DMS79 treated with DMSO at 0.1 percent for 48 hours (cell line): ENCODE measurements around the gene E2F1.
"Not testable (repeated sequence)": the region's sequence is repeated elsewhere in the genome, so short reads cannot be mapped to it uniquely, and the experiment has no call there.

Experiments
- DNase-seq: peaks from one replicate; lab custom pipeline; 2025; lab: John Stamatoyannopoulos, UW

The E2F1 gene

DNA sequence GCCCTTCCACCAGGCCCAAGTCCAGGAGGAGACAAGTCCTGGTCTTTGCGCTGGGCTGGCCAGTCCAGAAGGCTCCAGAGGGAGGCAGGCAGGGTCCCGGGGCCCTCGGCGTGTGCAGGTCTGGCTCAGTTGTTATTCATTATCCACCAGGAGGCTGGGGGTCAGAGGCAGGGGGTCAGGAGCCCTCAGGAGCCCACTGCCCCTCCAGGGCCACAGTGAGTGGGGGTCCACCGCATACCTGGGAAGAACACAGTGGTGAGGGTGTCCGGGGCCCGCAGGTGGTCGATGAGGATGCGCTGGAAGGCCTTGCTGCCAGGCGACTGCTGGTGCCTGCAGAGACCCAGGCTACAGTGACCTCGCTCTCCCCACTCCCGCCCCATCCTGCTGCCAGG lies 28.5 kb downstream of the E2F1 start:
- DNase-seq = no peak

DNA sequence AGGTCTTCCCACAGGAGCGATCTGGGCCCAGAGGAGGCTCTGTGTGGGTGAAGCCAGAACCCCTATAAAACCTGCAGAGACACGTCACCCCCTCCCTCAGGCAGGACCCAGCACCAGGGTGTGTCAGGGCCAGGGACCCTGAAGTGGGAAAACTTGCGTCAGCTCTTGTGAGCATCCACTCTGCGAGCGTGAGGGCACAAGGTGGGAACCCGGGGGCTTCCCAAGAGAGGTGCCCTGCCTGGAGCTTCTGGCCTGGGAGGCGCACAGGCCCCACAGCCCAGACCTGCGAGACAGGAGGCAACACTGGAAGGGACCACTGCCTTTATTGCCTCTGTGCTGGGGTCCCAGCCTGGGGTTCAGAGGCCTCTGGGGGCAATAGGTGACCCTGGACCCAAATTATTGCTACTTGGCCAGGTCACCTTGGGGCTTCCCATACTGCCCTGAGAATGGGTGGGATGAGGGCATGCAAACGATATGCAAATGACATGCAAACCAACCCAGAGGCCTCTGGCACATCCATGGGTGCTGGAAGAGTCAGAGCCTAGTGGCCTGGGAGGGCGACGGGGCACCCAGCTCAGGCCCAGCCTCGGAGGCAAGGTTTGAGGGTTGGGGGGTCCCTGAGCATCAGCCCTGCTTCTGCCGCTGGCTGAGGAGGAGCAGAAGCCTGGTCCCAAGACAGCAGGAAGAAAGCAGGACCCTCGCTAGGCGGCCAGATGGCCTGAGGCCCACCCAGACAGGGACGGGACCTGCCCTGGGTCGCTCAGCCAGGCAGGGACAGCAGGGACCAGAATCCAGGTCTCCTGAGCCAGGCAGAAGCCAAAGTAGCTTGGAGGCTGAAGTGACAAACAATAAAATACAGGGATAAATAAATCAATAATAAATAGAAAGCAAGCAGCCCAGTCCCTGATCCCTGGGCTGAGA lies 29.1 kb downstream of the E2F1 start:
- no peak for DNase-seq

DNA sequence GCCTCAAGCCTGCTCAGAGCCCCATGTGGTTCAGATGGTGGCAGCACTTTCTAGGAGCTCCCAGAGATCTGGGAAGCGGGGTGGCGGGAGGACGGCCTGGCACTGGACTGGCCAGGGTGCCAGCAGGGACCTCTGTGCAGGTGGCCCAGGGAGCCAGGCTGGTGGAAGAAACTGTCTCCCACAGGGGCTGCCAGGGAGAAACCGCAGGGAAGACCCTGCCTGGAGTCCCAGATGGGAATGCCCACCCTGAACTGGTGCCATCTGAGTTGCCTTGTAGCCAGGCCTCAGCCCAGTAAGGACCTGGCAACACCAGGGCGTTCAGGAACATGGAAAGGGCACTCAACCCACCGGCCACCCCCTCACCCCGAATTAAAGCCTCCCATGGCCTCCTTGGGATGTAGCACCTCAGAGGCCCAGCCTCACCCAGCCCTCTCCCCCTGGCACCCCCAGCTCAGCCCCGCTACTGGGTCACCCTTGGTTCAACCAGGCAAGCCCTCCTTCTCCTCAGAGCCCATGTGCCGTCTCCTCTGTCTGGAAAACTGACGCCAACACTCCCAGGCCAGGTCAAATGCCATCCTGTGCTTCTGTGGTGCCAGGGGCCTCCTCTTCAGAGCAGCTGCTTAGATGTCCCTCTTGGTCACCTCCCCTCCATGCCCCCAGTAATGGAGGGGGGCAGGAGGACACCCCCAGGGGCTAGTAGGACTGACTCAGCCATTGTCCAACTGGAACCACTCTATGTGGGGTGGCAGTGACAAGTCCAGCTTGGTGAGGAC lies 30.0 kb downstream of the E2F1 start:
- no peak for DNase-seq

DNA sequence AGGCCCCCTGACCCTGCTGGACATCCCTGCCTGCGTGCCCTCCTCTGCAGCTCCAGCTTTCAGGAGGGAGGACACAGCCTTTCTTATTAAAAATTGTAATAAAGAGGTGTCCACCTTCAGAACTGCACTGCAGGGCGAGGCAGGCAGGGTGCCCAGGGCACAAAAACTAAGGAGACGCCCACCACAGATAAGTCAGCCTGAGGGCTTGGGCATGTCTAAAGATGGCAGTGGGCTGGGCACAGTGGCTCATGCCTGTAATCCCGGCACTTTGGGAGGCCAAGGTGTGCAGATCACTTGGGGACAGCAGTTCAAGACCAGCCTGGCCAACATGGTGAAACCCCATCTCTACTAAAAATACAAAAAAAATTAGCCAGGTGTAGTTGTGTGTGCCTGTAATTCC lies 31.0 kb downstream of the E2F1 start:
- DNase-seq = no peak

DNA sequence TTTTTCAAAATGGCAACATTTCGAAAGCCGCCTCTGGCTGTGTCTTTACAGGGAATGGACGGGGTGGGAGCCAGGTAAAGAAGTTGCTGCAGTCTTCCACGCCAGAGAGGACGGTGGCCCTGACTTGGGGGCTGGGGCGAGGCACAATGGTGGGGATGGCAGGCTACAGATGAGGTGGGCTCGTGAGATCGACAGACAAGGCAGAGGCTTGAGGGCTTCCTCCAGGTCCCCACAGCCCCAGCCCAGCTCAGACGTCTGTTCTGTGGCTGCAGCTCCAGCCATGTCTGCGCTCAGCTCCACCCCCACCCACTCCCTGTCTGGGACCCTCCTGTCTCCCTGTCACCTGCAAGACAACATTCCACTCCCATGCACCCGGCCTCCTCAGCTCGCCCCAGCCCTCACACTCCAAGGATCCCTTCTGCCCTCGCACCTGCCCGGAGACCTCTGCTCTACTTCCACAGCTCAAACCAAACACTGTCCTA lies 31.5 kb downstream of the E2F1 start:
- DNase-seq = no peak

DNA sequence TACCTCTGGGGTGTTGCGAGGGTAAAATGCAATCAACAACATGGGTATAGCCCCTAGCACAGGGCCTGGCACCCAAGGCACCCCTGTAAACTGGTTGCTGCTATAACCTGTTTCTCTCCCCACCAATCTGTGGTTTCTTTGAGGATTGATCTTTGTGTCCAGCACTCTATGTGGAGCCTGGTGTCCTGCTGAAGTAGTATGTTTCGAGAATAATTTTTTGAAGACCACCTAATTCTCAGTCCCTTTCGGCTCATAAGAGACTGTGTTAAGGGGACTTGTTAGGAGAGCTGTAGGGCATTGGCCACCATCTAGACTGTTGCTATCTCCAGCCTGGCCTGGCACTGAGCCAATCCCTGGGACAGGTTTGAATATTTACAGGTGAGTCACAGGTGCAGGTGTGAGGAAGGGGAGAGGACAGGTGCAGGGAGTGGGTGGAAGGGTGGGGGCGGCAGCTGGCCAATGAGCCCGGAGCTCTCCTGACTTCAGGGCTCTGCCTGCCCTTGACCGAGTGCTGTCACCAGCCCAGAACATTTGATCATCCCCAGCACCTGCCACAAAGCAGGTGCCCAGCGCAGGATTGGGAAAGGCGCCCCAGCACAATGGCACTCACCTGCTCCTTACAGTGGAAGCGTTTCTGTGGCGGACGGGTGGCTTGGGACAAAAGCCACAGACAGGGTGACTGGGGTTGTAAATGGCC lies 32.1 kb downstream of the E2F1 start:
- peak; percentile 93 for DNase-seq

DNA sequence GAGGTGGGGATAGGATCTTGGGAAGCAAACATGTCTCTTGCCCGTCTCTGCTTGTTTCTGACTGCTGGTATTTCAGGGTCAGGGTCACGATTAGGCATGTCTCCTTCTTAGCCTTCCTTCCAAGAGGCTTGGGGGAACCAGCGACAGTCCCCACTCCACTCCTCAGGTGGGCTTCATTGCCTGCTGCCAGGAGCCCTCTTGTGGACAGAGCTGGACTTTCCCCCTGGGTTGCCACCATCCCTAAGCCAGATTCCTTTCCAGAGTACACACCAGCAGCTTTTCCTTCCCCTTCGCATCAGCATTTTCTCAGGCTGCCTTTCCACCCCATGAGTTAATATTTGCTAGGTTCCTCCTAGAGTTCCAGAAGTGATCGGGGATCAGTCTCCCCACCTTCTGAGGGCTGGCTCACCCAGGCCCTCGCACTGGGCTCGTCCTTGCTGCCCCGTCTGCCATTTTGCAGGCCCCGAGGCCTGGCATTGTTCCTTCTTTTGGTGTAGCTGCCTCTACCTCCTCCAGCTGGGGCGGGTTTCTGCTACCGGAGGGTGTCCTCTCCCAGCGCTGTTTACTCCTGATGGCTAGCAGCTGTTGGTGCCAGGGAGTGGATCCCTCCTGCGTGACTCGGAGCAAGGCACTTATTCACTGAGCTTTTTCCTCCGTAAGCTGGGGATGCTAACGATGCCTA lies 32.8 kb downstream of the E2F1 start:
- DNase-seq = peak; percentile 50

DNA sequence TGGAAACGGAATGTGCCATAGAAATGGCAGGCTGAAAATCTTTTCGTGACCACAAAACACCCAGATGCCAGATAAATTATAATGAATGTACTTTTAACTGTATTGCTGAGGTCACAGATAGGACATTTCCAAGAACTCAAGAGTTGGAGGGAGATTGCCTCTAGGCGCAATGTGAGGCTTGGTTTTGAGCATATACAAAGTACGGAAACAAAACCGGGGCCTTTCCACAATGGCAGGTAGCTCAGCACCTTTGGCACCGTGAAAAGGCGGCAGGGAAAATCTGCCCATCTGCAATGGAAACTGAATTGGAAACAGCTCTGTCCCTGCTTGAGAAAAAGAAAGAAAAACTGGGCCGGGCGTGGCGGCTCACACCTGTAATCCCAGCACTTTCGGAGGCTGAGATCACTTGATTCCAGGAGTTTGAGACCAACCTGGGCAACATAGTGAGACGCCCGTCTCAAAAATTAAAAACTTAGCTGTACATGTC lies 34.6 kb downstream of the E2F1 start:
- no peak for DNase-seq

DNA sequence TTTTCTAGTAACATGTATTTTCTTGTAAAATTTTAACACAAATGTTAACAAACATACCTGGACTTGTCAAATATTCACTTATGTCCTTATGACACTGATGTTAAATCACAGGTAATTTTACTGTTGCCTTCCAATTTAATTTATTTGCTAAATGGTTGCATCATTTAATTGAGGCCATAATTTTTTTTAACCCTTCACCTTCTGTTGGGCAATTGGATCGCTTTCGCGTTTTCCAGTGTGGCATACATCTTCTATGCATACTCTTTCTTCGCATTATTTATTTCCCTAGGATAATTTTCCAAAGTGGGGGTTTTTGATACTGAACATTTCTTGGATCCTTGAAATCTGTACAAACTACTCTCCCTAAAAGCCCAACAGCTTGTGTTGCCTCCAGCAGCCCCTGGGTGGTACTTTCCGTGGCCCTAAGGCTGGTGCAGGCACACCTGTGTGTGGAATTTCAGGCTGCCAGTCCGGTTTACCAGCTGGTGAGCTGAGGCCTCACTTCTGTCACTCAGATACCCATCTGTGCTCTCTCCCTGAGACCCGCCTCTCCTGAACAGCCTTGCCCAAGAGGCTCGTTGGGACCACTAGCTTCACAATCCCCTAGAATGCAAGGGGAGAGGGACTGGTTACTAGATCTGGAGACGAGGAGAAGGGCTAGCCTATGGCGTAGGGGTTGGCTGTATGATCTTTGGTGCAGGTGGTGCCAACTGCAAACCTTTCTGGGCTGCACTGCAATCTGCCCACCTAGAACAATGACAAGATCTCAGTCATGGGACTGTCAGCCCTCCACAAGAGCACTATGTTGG lies 35.2 kb downstream of the E2F1 start:
- DNase-seq = no peak

DNA sequence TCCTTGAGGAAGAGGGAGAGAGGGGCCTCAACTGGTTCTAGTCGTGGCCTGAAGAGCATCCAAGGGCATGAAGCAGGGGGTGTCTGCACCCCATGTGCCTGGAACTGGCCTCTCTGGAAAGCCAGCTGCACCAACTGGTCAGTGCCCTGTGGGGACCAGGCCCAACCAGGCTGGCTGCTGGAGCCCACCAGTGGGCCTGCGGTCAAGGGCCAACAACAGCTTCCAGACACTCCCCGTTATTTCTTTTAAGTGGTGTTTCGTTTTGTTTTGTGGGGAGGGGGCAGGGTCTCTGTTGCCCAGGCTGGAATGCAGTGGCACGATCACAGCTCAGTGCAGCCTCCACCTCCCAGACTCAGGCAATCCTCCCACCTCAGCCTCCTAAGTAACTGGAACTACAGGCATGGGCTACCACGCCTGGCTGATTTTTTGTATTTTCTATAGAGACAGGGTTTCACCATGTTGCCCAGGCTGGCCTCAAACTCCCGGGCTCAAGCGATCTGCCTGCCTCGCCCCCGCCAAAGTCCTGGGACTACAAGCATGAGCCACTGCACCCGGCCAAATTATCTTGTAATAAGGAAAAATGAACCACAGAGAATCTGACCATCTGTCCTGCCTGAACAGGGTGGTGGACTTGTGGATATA lies 36.0 kb downstream of the E2F1 start:
- DNase-seq = no peak

DNA sequence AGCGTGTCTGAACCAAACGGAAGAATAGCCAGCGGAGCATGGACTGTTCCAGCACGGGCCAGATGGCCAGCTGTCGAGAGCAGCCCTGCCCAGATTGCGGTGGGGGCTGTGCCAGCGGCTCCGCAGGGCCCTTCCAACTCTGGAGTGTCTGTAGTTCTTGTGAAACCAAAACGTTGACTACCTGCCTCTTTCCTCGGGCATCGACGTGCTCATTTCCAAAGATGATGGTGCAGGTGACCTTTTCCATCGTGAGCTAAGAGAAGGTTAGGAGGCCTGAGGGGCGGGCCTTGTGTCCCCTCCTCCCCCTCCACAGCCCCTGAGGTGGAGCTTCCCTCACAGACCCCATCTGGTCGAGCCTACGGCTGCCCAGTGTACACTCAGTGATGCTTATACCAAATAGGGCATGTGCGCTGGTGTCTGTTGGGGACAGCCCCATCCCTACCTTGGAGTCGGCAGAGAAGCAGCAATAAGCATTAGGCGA lies 36.9 kb downstream of the E2F1 start:
- no peak for DNase-seq

DNA sequence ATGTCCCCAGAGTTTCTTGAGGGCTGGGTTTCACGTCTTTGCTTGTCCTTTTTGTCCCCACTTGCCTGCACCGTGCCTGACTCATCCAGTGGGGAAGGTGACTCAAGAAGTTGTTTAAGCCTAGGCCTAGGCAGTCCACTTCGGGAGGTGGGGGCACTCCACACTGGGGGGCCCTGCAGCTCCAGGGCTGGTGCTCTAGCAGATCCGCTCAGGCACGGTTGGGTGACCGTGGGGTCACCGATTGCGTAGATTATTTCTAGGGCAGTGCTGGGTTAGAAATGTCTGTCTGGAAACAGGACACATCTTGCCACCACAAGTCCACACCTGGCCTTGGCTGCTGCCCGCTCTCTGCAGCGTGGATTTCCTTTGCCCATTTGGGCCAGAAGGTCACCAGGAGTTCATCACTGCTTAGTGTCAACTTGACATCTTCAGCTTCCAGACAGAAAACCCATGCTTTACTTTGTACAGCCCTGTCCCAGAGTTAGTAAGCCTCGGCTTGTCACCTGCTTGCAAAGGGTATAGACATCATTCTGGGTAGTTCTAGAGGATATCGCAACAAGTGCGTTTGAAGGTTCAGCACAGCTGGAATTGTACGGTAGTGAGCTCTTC lies 37.7 kb downstream of the E2F1 start:
- no peak for DNase-seq

DNA sequence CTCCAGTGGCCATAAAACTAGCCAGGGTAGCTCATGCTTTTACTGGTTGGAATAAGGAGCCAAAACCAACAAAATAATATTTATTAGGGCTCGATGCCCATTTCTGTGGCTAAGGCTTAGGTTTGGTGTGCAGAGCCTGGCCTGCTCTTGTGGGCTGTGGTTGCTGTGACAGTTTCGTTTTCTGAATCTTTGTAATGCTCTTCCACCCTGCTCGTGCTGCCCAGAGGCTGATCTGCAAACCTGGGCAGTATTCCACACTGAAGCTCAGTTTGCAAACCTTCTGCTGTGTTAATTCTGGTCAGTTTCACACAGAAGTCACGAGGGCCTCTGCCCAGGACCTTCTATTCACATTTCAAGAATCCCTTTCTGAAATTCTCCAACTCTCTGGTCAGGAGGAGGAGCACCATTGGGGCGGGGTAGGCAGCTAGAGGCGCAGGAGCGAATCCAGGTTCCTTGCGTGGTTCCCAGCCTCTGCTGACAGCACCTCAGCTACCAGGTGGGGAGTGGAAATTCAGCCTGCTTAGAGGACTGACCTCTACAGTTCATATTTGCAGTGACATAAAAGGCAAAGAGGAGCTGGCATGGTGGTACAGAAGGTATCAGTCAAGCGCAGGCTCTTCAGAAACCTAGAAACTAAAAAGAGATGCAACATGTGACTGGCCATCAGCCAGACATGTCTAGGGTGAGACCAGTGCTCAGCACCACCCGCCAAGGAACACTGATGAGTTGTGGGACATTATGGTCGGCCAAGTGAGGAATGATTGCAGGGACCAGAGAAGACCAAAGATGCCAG lies 38.4 kb downstream of the E2F1 start:
- no peak for DNase-seq

DNA sequence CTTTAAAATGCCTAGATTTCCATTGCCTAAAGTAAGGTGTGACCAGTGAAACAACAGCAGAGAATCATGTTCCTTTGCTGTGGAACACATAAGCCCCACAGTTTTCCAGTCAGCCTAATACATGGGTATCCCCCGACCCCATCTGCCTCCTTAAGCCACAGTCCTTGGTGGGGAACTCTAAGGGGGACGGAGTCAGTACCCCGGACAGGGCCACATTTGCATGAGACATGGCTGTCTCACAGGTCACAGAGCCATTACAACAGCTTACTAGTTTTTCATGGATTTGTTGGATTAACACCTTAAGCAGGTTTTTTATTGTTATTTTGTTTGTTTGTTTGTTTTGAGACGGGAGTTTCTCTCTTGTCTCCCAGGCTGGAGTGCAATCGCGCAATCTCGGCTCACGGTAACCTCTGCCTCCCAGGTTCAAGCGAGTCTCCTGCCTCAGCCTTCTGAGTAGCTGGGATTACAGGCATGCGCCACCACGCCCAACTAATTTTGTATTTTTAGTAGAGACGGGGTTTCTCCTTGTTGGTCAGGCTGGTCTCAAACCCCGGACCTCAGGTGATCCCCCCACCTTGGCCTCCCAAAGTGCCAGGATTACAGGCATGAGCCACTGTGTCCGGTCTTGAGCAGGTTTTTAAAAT lies 39.1 kb downstream of the E2F1 start:
- DNase-seq = not testable (repeated sequence)

DNA sequence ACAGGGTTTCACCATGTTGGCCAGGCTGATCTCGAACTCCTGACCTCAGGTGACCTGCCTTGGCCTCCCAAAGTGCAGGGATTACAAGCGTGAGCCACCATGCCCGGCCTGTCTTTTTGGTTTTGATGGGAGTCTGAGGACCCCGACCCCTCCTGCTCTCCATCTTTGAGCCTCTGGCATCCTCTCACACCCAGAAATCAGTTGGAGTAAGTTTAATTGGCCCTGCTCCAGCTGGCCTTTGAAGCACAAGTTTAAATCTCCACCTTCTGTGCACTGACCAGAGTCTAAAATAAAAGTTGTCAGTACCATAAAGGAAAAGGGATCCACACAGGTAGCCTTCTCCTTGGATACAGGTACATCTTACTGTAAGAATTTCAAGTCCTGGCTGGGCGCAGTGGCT lies 40.0 kb downstream of the E2F1 start:
- no peak for DNase-seq

DNA sequence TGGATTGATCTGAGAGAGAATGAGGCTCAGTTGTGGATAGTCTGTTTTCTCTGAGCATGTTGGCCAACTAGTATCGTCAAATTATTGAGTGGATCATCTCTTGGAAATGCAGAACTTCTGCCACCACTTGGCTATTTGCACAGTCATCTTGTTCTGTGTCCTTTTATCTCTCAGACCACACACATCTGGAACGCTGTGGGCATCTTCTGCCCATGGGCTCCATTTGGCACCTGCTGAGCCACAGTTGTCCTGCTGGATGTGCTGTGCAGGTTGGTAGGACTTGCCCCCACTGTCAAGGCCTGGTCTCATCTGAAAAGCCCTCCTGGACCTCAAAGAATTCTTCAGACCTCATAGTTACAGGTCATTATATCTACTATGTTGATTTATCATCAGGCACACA lies 40.8 kb downstream of the E2F1 start:
- no peak for DNase-seq

DNA sequence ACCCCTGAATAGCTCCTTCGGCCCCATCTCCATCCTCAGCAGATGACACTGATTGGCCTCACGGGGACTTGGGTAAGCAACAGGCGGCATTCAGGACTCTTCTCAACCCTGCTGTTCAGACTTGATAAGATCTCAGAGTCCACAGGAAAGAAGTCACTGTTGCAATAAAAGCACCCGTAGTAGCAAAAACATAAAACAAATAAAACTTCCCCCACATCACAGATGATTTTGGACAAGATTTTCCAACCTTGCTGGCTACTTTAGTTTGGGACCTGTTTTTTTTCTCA lies 41.2 kb downstream of the E2F1 start:
- no peak for DNase-seq

DNA sequence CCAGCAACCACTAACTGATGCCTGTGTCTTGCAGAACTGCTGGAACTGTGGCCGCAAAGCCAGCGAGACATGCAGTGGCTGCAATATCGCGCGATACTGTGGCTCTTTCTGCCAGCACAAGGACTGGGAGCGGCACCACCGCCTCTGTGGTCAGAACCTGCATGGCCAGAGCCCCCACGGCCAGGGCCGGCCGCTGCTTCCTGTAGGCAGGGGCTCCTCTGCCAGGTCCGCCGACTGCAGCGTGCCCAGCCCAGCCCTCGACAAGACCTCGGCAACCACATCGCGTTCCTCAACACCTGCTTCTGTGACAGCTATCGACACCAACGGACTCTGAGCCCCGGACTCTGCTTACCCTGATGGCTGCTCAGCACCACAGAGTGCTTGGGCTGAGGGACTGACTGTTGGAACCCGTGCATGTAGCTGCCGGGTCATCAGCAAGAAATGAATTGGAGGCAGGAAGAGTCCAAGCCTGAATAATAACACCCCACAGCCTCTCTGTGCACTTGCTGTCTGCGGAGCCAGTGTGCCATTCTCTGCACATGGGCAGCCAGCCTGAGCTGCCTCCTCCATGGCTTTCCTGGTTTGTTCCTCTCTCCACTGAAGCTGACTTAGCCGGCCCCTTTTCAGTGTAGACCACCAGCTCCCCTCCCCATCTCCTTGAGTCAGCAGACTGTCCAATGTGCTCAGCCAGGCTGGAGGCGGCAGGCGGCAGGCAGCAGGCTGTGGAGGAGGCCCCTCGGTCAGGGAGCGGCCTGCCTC lies 41.7 kb downstream of the E2F1 start:
- DNase-seq = no peak
